GM19035 (cell line): ENCODE results near the gene LRCH3.
"Not testable (repeated sequence)": the region's sequence is repeated elsewhere in the genome, so short reads cannot be mapped to it uniquely, and the experiment has no call there.

Experiments used
- ATAC-seq: cut with Tn5 transposase; IDR thresholded peaks from one replicate; pipeline ENCODE4 v1.9.1; 2021; ENCODE audit not compliant: unreplicated experiment

The LRCH3 gene

DNA sequence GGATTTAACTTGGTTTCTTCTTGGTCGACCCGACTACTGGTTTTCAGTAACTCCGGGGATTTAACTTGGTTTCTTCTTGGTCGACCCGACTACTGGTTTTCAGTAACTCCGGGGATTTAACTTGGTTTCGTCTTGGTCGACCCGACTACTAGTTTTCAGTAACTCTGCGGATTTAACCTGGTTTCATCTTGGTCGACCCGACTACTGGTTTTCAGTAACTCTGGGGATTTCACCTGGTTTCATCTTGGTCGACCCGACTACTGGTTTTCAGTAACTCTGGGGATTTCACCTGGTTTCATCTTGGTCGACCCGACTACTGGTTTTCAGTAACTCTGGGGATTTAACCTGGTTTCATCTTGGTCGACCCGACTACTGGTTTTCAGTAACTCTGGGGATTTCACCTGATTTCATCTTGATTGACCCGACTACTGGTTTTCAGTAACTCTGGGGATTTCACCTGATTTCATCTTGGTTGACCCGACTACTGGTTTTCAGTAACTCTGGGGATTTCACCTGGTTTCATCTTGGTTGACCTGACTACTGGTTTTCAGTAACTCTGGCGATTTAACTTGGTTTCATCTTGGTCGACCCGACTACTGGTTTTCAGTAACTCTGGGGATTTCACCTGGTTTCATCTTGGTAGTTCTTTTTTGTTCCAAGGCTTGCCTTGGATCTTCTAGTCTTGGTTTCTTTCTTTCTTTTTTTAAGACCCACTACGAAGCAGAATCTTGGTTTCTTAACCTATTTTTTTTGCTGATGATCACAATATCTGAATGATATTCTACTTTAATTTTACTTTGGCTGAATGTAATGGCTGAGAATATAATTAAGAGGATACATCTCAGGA is 130.6 kb downstream of the LRCH3 start:
- ATAC-seq: not testable (repeated sequence)

GRCh38 chr3:197926418-197926817 is 135.4 kb downstream of the LRCH3 start:
- no peak for ATAC-seq

DNA sequence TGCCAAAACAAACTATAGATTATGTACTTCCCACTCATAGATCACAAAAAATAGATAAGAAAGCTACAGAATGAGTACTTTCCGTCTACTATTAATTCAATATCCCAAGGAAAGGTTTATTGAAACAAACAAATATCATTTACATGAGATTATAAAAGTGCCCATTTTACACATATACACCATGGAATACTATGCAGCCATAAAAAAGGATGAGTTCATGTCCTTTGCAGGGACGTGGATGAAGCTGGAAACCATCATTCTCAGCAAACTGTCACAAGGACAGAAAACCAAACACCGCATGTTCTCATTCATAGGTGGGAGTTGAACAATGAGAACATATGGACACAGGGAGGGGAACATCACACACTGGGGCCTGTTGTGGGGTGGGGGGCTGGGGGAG is 136.5 kb downstream of the LRCH3 start:
- ATAC-seq: not testable (repeated sequence)

DNA sequence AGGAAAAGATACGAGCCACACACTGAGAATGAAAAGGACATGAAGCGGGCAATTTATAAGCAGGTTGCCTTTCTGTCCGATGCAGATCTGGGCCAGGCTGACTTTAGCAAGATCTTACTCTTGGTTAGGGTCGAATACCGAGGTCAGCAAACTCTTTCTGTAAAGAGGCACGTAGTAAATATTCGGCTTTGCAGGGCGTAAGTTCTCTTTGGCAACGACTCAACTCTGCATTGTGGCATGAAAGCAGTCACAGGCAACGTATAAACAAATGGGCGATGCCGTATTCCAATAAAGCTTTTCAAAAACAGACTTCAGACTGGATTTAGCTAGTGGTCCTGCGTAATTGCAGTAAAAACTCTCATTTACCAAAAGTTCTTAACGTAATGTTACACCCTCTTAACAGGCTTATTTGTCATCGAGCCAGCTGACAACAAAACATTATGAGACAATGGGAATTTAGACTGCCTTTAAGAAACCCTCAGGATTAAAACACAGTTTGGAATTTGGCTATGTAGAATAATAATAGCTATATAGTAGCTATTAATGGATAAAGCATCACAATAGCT is 145.8 kb downstream of the LRCH3 start:
- no peak for ATAC-seq
